NCI-H2107 treated with DMSO at 0.1 percent for 48 hours (cell line): ENCODE results near the gene PTHLH.

Experiments used
- DNase-seq: peaks from one replicate; lab custom pipeline; 2025; ENCODE audit not compliant: unreplicated experiment; lab: John Stamatoyannopoulos, UW

The PTHLH gene

DNA sequence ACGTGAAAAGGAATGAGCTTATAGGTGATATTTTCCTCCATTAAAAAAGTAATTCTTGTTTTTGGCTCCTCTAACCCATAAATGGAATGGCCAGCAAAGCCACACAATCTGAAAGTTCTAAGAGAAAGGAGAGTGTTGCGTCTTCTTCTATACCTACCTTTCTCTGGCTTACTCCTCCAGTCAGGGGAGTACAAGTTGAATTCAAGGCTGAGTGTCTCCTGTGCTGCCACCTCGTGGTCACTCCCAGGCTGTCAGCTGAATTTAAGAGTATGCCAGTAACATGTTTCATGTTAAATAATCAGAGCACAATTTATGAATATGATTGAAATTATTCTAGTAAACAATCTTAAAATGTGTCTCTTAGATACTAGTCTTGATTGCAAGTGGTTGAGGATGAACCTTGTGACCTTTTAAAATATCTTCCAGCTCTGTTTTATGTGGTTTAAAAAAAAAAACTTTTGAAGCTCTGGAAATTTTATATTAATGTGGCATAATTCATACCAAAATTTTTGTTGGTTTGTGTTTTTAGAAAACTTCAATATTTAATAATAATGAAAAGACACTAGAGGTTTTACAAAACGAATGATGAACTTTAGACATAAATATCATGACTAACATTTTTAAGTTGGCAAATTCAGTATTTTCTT is 31.7 kb downstream of the PTHLH start:
- peak; percentile 48 for DNase-seq

DNA sequence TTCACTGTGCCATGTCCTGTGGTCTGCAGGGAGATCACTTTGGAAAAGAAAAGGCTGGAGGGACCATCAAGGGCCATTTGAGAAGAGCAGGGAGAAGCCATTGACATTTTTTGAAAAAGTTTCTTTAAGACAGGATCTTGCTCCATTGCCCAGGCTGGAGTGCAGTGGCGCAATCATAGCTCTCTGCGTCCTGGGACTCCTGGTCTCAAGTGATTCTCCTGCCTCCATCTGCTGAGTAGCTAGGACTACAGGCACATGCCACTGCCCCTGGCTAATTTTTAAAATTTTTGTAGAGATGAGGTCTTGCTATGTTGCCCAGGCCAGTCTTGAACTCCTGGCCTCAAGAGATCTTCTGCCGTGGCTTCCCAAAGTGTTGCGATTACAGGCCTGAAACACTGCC is 32.3 kb downstream of the PTHLH start:
- DNase-seq, result no peak

DNA sequence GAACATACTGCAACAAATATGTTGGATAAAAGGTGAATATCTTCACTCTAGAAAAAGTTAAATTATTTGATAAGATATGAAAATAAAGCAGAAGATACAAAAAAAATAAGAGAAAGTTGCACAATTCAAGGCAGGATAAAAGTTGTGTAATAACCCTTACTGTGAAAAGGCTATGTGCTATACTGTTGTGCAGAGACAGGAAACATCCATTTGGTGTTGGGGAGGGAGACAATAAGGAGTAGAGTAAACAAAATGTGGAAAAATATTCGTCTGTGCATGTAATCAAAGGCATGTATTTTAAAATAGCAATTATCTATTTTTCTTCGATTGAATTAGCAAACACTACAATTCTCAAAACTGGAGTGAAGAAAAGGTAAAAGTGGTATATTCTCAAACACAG is 34.8 kb downstream of the PTHLH start:
- DNase-seq, result no peak

DNA sequence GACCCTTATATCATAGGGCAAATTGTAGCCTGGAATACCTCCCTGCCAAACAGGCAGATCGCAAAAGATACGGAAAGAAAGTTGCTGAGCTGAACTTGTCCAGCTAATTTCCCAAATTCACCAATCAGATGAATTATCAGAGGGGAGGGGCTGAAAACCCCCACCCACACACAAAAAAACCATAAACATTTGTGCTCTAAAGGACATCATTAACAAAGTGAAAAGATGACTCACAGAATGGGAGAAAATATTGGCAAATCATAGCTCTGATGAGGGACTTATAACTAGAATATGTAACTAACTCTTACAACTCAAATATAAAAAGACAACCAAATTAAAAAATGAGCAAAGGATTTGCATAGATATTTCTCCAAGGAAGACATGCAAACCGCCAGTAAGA is 36.3 kb downstream of the PTHLH start:
- no peak for DNase-seq

DNA sequence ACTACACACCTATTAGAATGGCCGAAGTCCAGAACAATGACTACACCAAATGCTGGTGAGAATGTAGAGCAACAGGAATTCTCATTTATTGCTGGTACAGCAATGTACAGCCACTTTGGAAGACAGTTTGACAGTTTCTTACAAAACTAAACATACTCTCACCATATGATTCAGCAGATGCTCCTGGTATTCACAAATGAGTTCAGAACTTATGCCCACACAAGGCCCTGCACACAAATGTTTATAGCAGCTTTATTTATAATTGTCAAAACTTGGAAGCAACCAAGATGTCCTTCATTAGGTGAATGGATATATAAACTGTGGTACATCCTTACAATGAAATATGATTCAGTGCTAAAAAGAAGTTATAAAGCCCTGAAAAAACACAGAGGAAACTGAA is 38.3 kb downstream of the PTHLH start:
- no peak for DNase-seq

DNA sequence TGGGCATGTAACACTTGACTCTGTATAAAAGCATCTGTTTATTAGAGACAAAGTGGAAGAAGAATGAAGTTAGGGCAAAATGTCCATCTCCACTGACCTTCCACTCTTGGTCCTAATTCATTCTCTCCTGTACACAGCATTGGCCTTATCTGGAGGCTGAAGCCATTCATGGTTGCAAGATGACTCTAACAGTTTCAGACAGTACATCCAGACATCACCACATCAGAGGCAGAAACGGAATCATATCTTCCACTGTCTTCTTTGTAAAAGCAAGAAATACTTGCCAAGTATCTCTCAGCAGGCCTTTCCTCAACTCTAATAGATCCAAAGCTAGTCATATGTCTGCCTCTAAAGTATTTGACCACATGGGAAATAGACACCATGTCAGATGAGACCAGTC is 41.1 kb downstream of the PTHLH start:
- no peak for DNase-seq

DNA sequence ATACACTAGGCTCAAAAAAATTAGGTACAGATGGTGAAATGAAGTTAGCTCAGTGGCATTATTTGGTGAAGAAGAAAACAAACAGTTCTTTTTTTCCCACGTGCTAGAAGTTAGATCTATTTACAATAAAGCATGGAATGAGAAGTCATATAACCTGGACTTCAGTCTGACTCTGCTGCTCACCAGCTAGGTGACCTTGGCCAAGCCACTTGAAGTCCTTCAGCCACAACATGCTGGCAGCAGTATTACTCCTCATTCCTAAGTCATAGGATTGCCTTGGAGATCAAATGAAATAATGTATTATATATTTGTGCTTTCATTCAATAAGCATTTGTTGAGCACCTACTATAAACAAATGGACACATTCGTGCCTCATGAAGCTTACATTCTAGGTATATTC is 45.2 kb downstream of the PTHLH start:
- DNase-seq, result no peak

DNA sequence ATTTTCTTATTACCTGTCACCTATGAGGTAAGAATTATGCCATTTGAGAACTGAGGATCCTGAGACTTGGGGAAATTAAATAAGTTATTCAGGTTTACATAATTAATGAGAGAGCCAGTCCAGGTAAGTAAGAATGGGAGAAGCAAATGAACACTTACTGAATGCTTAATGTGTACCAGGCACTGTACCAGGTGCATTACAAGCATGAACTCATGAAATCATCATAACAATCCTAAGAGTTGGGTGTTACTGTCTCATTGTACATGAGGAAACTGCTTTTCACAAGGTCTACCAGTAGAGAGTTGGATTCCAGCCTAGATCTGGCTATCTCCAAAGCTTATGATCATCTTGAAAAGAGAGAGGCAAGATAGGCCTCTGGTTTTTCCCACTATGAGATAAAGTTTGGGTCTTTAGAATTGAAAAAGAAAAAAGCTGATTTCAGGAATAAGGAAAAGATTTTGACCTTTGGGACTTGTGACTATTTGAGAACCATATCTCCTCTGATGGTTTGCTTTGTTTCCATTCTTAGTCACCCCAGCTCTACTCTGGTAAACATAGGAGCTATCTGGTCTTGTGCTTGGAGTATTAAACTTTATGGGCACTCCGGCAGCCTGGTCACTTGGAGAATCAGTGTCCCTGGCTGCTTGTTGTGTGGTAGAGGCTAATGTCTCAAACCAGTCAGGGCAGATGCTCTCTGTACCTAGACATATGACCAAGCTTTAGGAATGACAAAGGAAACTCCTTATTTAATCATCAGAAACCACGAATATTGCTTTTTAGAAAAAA is 48.0 kb downstream of the PTHLH start:
- no peak for DNase-seq

DNA sequence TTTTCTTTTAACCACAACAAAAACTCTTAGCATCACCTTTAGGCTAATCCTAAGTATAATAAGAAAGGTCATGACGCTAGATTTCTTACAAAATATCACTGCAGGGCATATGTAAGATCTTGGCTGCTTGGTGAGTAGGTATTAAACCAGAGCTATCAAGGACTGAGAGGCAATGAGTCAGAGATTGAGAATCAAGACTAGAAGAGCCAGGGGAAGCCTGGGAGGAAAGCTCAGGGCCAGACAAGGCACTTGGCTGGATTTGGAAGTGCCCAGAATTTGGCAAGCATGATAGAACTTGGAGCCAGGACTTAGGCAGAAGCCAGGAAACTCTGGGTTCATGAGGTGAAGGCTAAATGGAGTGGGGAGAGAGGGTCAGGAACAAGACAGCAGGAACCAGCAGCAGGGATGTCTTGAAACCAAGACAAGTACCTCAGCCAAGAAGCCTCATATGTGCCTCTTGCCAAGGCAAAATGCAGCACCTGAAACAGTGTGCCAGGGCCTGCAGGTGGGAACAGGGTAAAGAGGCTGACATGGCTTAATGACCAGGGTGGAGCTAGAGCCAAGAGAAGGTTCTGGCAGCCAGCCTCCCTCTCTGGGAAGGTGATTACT is 49.9 kb downstream of the PTHLH start:
- no peak for DNase-seq

DNA sequence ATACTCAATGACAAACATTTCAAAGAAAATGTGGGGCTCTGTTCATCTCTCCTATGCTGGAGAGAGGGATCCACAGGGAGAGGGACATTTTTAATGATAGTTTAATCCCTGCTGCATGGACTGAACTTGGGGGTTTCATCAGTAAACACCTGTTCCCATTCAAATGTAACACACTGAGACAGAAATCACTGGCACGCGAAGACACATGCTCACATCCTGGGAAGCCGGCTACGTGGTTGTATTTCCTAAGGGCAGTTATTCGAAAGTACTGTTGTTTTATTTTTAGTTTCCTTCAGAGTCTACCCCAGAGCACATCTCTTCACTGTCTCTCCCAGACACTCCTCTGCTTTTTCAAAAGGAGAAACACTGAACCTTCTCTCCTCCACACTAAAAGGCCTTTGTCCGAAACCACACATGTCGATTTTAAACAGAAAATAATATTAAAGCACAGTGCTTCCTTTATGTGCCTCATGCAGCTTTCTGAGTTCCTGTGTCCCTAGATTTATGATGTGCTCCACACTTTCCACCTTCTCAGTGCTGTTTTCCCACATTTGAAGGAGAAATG is 52.8 kb downstream of the PTHLH start:
- no peak for DNase-seq

DNA sequence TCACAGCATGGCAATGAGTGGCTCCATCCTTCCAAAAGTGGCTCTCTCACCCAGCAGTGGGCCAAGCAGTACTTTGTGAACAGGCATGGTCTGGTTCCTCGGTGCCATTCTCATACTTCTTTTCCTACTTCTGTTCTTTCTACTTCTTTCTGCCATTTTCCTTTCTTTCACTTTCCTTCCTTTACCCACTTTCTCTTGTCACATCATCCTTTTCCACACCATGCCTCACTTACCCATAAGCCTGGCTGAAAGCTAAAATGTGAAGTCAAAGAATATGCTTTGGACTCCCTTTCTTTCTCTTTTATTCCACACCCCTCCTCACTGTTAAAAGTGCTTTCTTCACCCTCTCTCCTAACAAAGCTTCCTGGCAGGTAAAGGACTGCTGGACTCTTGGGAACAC is 57.0 kb downstream of the PTHLH start:
- no peak for DNase-seq

DNA sequence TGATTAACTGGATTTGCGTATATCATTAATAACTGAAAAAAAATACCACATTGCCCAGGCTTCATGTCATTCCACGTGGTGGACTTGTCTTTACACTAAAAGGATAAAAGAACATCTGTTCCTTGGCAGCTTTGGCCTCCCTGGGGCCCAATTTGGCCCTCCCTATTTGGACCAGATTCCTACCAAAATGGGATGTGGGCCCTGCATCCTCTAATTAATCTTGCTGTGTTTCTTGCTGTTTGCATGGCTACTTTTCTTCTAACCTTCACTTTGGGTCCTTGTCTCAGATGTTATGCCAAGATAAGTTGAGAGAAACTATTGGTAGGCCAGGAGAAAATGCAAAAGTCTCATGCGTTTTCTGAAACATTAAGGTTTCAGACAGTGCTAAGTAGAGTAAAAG is 57.5 kb downstream of the PTHLH start:
- no peak for DNase-seq

DNA sequence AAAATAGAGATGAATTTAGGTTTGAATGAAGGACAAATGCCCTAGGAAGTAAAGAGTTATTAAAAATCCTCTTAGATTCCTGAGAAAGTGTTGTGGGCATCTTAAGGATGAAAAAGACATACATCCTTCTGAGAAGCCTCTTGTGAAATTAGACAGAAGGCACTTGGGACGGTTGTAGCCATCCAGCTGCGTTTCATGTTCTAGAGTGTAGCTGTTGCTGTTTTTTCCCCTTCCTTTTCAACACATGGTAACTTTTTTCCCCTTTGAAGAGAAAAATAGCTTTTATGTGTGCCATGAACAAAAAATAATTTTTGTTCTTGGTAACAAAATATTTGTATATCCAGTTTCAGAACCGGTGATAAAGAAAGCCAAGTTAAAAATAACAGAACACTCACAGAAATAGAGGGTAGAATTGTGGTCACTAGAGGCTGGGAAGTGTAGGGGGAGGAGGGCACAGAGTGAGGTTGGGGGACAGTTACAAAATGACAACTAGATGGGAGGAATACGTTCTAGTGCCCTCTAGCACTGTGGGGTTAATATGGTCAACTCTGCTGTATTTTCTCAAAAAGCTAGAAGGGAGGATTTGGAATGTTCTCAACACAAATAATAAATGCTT is 58.4 kb downstream of the PTHLH start:
- DNase-seq, result no peak

DNA sequence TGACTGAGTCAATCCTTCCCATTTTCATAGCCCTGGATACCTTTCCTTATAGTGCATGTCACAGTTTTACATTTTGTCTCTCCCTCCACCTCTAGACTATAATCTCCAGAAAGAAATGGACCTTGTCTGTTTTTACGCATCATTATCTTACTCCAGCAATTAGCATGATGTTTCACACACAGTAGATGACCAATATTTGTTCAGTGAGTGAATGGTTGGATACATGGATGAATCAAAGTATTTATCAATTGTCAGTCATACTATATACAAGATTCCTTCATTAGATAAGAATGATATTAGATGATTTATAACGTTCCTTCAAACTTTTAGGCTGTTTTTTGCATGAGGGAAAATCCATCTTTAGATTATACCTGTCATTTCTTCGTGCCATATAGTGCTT is 61.1 kb downstream of the PTHLH start:
- DNase-seq, result no peak
